Colonic mucosa (tissue), 4 donors: ENCODE measurements around the gene FOCAD. TPM values are rescaled to one million over a fixed set of nuclear protein-coding genes. Genes with fewer than 3 reads are reported as not detected.
A peak's percentile ranks its signal among the peaks of the same experiment; 100 is the strongest.

Experiments
- DNase-seq: peaks from one replicate; pipeline ENCODE4 v3.0.0-alpha.2; 2020
- H3K27ac ChIP-seq: fragments of 200-600 bp; one replicate; pipeline ENCODE4 v1.8.0; 2021
- H3K27me3 ChIP-seq: fragments of 200-600 bp; one replicate; pipeline ENCODE4 v1.8.0; 2021
- H3K36me3 ChIP-seq: fragments of 200-600 bp; one replicate; pipeline ENCODE4 v1.8.0; 2021
- H3K4me1 ChIP-seq: fragments of 200-600 bp; one replicate; pipeline ENCODE4 v1.8.0; 2021; ENCODE audit warnings: mild to moderate bottlenecking
- H3K4me3 ChIP-seq: fragments of 200-600 bp; one replicate; pipeline ENCODE4 v1.8.0; 2021
- H3K9ac ChIP-seq, 2 donors: one replicate each; pipeline ENCODE4 v1.7.0; 2013; ENCODE audit warnings: control low read depth in 2 of 2, low read depth in 2 of 2, low read length in 2 of 2
- H3K9me3 ChIP-seq: fragments of 200-600 bp; one replicate; pipeline ENCODE4 v1.8.0; 2021
- intact Hi-C: fragments of 100-400 bp; cut with DNase I; formaldehyde crosslinking; loops from one replicate; pipeline ENCODE4 v1.14.1; 2022
- microRNA-seq: library from miRNA; unstranded; fragments of <30 nt; microRNA quantifications from one replicate; pipeline ENCODE4, GENCODE V29; 2019
- total RNA-seq, 2 donors: library from RNA; stranded (reverse); fragmentation: NEBNext Ultra II Directional in 1 of 2; extraction: Animal tissue kit (Norgen Biotek cat#: 25700) in 1 of 2; gene quantifications; one replicate each; pipeline ENCODE4 v1.2.1, GENCODE V29; 2021
- TF ChIP-seq, protein P1 (sequence below): fragments of 200-600 bp; IDR thresholded peaks from one replicate; pipeline ENCODE4 v1.8.0; 2022; ENCODE audit warnings: antibody characterized with exemption, mild to moderate bottlenecking
- donor health status: healthy.
- donor health status: DM: no; HTN: no; CAD: no.
- donor health status: DM: no; HTN: no; CAD: no.

FOCAD gene
- total RNA-seq, 2 donors from 2014 or later, result 26.8 to 44.3 TPM

DNA sequence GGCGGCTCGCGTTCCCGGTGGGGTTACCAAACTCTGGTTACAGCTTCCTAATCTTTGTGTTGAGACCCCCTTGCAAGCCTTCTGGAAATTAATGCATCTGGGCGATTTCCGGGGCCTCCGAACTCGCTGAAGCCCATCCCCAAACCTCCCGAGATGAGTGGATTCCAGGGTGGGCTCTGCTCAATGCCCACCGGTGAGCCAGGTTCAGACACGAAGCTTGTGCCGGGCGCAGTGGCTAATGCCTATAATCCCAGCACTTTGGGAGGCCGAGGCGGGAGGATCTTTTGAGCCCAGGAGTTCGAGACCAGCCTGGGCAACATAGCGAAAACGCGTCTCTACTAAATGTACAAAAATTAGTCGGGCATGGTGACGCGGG is 347.7 kb downstream of the FOCAD start:
- no peaks in the 10 kb centered on the region for H3K36me3 ChIP-seq
- H3K27ac ChIP-seq, result peak overlapping the region; percentile 77
- H3K4me1 ChIP-seq, result no peaks in the 10 kb centered on the region
- peak overlapping the region; percentile 49 for H3K4me3 ChIP-seq
- H3K27me3 ChIP-seq, result no peaks in the 10 kb centered on the region
- H3K9me3 ChIP-seq, result no peaks in the 10 kb centered on the region
- peak overlapping the region; percentile 4 to 31 for H3K9ac ChIP-seq
- TF ChIP-seq, protein P1, sequence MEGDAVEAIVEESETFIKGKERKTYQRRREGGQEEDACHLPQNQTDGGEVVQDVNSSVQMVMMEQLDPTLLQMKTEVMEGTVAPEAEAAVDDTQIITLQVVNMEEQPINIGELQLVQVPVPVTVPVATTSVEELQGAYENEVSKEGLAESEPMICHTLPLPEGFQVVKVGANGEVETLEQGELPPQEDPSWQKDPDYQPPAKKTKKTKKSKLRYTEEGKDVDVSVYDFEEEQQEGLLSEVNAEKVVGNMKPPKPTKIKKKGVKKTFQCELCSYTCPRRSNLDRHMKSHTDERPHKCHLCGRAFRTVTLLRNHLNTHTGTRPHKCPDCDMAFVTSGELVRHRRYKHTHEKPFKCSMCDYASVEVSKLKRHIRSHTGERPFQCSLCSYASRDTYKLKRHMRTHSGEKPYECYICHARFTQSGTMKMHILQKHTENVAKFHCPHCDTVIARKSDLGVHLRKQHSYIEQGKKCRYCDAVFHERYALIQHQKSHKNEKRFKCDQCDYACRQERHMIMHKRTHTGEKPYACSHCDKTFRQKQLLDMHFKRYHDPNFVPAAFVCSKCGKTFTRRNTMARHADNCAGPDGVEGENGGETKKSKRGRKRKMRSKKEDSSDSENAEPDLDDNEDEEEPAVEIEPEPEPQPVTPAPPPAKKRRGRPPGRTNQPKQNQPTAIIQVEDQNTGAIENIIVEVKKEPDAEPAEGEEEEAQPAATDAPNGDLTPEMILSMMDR, result no peak
- intact Hi-C loops, result no loop called here
- DNase-seq, result no peak

DNA sequence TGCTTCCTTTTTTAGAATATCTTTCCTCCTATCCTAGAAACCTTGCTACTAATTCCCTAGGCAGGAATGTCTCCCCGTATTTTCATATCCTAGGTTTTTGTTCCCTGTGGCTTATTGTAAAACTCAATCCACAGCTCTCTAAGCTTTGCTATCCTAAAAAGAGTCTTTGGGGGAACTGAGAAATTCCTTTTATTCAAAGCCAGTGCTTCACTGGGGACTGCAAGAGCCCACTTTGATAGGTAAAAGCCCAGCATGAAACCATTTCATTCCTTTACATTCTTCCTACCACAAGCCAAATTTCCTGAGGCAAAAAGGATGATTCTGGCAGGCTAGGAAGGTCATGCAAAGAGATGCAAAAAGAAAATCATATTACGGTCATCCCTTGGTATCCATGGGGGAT is 353.2 kb downstream of the FOCAD start:
- Histone ChIP-seq H3K9me3 (no peaks in the 10 kb centered on the region), H3K27ac (no peak overlapping the region), H3K9ac (no peak overlapping the region), H3K36me3 (no peaks in the 10 kb centered on the region), H3K27me3 (no peaks in the 10 kb centered on the region), H3K4me3 (no peak overlapping the region), H3K4me1 (no peaks in the 10 kb centered on the region)
- intact Hi-C loops, result no loop called here
- no peak for DNase-seq
- TF ChIP-seq, protein P1, result no peak

DNA sequence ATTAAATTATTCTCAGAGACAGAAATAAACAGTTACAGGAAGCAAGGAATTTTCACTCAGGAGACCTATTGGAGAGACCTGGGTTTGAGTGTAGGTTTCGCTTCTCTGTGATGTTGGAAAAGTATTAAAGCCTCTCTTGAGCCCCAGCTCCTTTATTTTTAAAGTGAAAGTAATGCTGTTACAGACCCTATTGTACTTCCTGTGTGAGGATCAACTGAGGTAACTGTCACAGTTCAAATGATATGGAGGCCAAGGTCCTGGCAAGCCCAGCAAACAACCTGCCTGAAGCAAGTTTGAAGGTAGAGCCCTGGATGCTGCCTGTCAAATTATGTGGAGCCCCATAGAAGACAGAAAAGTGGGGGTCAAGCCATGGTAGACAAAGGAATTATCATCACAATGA is 355.2 kb downstream of the FOCAD start:
- TF ChIP-seq, protein P1, result no peak
- intact Hi-C loops, result no loop called here
- H3K4me3 ChIP-seq, result no peak overlapping the region
- H3K4me1 ChIP-seq, result no peaks in the 10 kb centered on the region
- no peak for DNase-seq
- no peaks in the 10 kb centered on the region for H3K27me3 ChIP-seq
- no peak overlapping the region for H3K9ac ChIP-seq
- no peaks in the 10 kb centered on the region for H3K9me3 ChIP-seq
- H3K36me3 ChIP-seq, result no peaks in the 10 kb centered on the region
- H3K27ac ChIP-seq, result no peak overlapping the region

DNA sequence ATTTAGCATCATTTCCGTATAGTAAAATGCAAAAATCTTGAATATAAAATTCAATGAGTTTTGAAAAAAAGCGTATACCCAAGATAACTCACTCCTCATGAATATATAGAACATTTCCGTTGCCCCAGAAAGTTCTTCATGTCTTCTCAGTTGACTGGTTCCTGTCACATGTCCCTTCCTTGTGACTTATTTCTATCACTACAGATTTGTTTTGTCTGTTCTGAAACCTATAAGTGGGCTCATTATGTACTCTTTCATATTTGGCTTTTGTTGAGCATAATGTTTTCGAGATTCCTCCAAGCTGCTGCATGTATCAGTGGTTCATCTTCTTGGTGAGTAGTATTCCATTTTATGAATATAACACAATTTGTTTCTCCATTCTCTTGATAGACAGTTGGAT is 358.4 kb downstream of the FOCAD start:
- no peaks in the 10 kb centered on the region for H3K27me3 ChIP-seq
- intact Hi-C loops, result no loop called here
- H3K36me3 ChIP-seq, result no peaks in the 10 kb centered on the region
- no peaks in the 10 kb centered on the region for H3K4me1 ChIP-seq
- no peak overlapping the region for H3K4me3 ChIP-seq
- H3K27ac ChIP-seq, result no peak overlapping the region
- no peak overlapping the region for H3K9ac ChIP-seq
- H3K9me3 ChIP-seq, result no peaks in the 10 kb centered on the region
- DNase-seq, result no peak
- TF ChIP-seq, protein P1, result no peak

DNA sequence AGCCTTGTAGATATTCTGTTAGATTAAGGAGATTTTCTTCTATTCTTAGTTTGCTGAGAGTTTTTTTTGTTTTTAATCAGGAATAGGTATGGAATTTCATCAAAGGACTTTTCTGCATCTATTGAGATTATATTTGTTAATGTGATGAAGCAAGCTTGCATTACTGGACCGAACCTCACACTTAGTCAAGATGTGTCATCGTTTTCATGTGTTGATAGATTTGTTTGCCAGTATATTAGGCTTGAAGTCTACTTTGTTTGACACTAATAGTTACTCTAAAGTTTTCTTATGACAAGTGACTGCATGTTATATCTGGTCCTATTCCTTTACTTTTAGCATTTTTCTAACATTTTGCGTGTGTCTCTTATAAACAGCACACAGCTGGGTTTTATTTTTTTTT is 359.8 kb downstream of the FOCAD start:
- H3K36me3 ChIP-seq, result no peaks in the 10 kb centered on the region
- TF ChIP-seq, protein P1, result no peak
- no peaks in the 10 kb centered on the region for H3K27me3 ChIP-seq
- intact Hi-C loops, result no loop called here
- no peak for DNase-seq
- H3K9ac ChIP-seq, result no peak overlapping the region
- H3K9me3 ChIP-seq, result no peaks in the 10 kb centered on the region
- H3K27ac ChIP-seq, result no peak overlapping the region
- H3K4me1 ChIP-seq, result no peaks in the 10 kb centered on the region
- H3K4me3 ChIP-seq, result no peak overlapping the region

Small RNA genes lying within 50 kb of the gene (microRNA-seq; reads per million reads assigned to microRNA genes)
- gene MIR491, result 19.9 reads per million, percentile 27 among the genes with 10 or more reads in this experiment

Other genes starting within 250 kb of the FOCAD start
- gene MLLT3, start 61.8 kb upstream of the FOCAD start, total RNA-seq, result 10 to 100 TPM; 44.6 to 65.2 TPM